GM10248 (cell line): ENCODE data around the gene ABCA4.

Experiments used
- CTCF ChIA-PET: fragments of 300-600 bp; sonication (Branson Sonifier 250); formaldehyde crosslinking; extraction: SDS; loops from one replicate; lab custom pipeline; 2021; ENCODE audit warnings: antibody characterized with exemption; lab: Yijun Ruan, JAX
- POLR2A ChIA-PET: fragments of 350-650 bp; sonication (Branson Sonifier 250); formaldehyde crosslinking; extraction: SDS; loops from one replicate; lab custom pipeline; 2020; ENCODE audit warnings: antibody characterized with exemption; lab: Yijun Ruan, JAX
- DNase-seq: peaks from one replicate; pipeline ENCODE4 v3.0.0; 2012; ENCODE audit errors: extremely low spot score
- TF ChIP-seq, protein P1 (sequence below): IDR thresholded peaks from 2 replicates; pipeline ENCODE4 v1.5.1; 2012; ENCODE audit warnings: mild to moderate bottlenecking, low read depth; ENCODE audit errors: extremely low read depth, missing control alignments, control extremely low read depth

The ABCA4 gene

DNA sequence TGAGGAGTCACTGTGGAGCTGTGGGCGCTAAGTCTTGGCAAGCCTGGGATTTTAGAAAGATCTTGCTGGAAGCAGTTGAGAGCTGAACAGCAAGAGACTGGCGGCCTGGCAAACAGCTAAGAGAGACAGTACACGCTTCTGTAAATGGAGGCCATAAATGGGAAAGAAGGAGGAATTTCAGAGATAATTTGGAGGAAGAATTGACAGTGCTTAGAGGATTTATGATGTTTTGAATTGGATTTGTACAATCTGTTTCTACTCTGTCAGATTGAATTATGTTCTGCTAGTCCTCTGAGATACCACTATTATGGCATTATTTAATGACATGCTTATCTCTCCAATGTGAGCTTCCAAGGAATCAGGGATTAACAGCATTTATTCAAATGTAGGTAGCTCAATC is 50.1 kb downstream of the ABCA4 start:
- ChIA-PET CTCF (interaction anchor here (0.9 to 5.4 kb wide), 9 partner anchors 8 to 32 kb away, joined by 3 to 35 read pairs (median 4); no protein-coding TSS in a partner anchor), POLR2A (no interaction called here)
- DNase-seq = no peak
- TF ChIP-seq, protein P1, sequence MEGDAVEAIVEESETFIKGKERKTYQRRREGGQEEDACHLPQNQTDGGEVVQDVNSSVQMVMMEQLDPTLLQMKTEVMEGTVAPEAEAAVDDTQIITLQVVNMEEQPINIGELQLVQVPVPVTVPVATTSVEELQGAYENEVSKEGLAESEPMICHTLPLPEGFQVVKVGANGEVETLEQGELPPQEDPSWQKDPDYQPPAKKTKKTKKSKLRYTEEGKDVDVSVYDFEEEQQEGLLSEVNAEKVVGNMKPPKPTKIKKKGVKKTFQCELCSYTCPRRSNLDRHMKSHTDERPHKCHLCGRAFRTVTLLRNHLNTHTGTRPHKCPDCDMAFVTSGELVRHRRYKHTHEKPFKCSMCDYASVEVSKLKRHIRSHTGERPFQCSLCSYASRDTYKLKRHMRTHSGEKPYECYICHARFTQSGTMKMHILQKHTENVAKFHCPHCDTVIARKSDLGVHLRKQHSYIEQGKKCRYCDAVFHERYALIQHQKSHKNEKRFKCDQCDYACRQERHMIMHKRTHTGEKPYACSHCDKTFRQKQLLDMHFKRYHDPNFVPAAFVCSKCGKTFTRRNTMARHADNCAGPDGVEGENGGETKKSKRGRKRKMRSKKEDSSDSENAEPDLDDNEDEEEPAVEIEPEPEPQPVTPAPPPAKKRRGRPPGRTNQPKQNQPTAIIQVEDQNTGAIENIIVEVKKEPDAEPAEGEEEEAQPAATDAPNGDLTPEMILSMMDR = no peak

DNA sequence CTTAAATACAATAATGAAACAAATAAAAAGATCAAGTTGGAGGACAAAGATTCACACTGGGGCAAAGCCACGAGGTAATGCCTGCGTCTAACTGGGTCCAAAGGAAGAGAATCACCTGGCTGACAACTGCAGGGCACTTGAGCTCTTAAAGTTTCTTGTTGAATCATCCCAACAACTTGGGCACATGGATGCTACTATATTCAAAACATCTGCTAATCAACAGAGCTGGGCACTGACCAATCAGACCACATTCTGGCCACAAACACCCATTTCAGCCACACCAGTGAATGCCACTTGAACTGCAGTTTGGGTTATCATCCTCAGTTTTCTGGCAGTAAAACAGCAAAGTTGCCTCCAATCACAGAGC is 51.0 kb downstream of the ABCA4 start:
- CTCF ChIA-PET = interaction anchor here (1.1 to 5.4 kb wide), 5 partner anchors 9 to 31 kb away, joined by 4 to 35 read pairs (median 7); no protein-coding TSS in a partner anchor
- TF ChIP-seq, protein P1 = no peak
- DNase-seq = no peak
- POLR2A ChIA-PET = no interaction called here

- no peak for DNase-seq
- TF ChIP-seq, protein P1 = no peak
- ChIA-PET POLR2A (no interaction called here), CTCF (interaction anchor here (1.1 to 5.4 kb wide), 6 partner anchors 8 to 43 kb away, joined by 4 to 35 read pairs (median 6); no protein-coding TSS in a partner anchor)
These were observed 51.7 kb downstream of the ABCA4 start for GRCh38 chr1:94068999-94069918.

- ChIA-PET POLR2A (no interaction called here), CTCF (interaction anchor here (0.9 to 5.4 kb wide), 5 partner anchors 9 to 267 kb away, joined by 3 to 35 read pairs (median 4); no protein-coding TSS in a partner anchor)
- TF ChIP-seq, protein P1 = no peak
- no peak for DNase-seq
These were observed 52.6 kb downstream of the ABCA4 start for GRCh38 chr1:94068096-94068998.

DNA sequence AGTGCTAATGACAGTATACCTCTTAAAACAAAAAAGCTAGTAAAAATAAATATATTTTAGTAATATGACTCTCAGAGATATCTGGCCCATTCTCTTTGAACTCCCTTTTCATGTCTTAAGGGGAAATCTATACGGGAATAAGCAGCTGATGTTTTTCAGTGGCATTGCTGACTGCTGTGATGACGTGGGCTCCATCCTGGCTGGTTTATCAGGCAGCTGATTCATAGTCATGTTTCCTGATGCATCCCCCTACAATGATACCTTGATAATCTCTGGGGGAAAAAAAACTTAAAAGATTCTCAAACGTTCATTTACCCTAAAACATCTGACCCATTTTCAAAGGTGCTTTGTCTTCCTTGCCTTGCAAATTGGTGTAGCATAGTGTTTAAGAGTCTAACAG is 53.8 kb downstream of the ABCA4 start:
- no peak for DNase-seq
- TF ChIP-seq, protein P1 = no peak
- ChIA-PET CTCF (interaction anchor here (5.4 kb wide), 1 partner anchor 28 kb away, joined by 35 read pairs; no protein-coding TSS in a partner anchor), POLR2A (no interaction called here)

- TF ChIP-seq, protein P1 = peak; percentile 18
- POLR2A ChIA-PET = no interaction called here
- no peak for DNase-seq
- CTCF ChIA-PET = interaction anchor here (1.2 to 14.4 kb wide), 12 partner anchors 8 to 743 kb away, joined by 3 to 235 read pairs (median 10); no protein-coding TSS in a partner anchor
These were observed 57.6 kb downstream of the ABCA4 start for GRCh38 chr1:94063379-94063778.
